CD4-positive, alpha-beta T cell treated with Interleukin-2 at 100 ng/mL for 4 hours (primary cell): ENCODE results near the gene EPYC.

Experiments
- DNase-seq: peaks from one replicate; pipeline ENCODE4 v3.0.0-alpha.2; 2020; ENCODE audit warnings: low spot score

The EPYC gene, protein sequence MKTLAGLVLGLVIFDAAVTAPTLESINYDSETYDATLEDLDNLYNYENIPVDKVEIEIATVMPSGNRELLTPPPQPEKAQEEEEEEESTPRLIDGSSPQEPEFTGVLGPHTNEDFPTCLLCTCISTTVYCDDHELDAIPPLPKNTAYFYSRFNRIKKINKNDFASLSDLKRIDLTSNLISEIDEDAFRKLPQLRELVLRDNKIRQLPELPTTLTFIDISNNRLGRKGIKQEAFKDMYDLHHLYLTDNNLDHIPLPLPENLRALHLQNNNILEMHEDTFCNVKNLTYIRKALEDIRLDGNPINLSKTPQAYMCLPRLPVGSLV

DNA sequence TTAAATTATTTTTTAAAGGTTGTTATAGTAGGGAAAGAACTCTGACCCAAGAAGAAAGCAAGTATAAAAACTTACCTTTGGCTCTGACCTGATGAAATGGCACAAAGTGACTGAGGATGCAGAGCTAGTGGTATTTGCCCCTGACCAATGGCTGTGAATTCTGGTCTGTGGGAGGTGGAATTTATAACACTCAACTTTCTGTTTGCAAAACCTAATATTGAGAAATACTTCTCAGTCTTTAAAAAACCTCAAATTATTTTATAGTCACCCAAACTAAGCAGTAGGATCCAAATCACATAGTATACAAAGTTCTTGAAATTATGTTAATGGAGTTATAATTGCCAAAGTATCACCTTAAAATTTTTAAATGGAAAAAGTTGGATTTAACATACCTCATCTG is at the start of gene EPYC:
Gene EPYC, minus strand, starts transcription at position 101 of the 400 bp plus-strand sequence. CDS start 2,407 bp downstream, outside the sequence.
- DNase-seq, result no peak

- no peak for DNase-seq
Observed at GRCh38 chr12:91053951-91054715, 49.4 kb upstream of the EPYC start.

DNA sequence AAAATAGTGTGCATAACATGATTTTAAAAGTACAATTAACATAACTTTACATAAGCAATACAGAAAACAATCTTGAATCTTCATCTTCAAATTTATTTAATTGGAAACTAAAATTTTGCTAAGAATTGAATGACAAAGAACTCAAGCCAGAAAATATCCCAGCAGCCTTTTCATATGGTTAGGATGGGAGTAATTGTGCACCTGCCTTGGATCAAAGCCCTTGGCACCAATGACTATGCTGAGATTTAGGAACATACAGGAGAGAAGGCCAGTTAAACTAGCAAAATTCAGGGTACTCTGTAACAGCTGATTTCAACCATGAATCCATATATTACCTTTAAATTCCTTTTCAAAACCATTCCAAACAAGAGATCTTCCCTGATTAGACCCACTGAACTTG is 47.3 kb upstream of the EPYC start:
- DNase-seq, result no peak

DNA sequence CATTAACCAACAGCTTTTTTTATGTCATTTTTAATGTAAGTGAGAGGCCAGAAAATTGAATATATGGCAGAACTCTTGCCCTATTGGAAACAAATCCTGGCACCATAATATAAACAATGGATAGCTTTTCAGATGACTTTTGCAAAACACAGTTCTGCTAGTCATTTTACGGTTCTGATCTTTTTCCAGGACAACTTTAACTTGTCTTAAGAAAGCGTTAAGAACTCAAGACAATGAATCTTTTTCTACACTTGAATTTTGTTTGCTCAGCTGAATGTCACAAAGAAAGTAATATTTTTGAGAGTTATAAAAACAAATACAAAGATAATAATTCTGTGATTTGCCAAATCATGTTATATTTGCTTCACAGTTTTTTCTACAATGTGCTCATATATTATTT is 39.8 kb upstream of the EPYC start:
- DNase-seq, result no peak

GRCh38 chr12:91043408-91043807 is 38.6 kb upstream of the EPYC start:
- no peak for DNase-seq

- no peak for DNase-seq
Observed at GRCh38 chr12:91040096-91040755, 35.5 kb upstream of the EPYC start.

GRCh38 chr12:91037276-91037675 is 32.5 kb upstream of the EPYC start:
- DNase-seq, result no peak

- no peak for DNase-seq
Observed at GRCh38 chr12:91033251-91033650, 28.5 kb upstream of the EPYC start.

DNA sequence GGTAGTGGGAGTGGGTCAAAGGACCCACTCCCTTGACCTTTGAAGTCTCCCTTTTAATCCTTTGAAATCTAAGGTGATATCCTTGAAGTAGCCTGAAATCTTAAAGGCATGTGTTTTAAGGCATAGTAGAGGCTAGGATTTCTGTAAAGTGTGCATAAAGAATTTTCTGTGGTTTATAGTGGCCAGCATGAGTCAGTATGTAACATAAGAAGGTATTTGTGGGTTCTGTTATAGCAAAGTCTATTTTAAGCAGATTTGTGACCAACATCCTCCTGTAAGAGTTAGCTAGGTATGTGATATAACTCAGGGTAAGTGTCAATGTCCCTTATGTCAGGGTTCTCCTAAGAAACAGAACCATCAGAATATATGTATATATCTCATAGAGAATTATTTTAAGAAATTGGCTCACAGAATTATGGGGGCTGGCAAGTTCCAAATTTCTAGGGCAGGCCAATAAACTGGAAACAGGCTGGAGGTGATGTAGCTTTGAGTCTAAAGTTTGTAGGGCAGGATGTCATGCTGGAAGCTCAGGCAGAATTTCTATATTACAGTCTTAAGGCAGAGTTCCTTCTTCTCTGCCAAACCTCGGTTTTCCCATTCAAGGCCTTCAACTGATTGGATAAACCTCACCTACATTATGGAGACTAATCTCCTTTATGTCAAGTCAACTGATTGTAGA is 18.7 kb upstream of the EPYC start:
- no peak for DNase-seq

- DNase-seq, result no peak
Observed at GRCh38 chr12:91021076-91021475, 16.3 kb upstream of the EPYC start.

GRCh38 chr12:91019455-91019854 is 14.7 kb upstream of the EPYC start:
- DNase-seq, result no peak

GRCh38 chr12:91017511-91018263 is 12.9 kb upstream of the EPYC start:
- no peak for DNase-seq

- DNase-seq, result no peak
Observed at GRCh38 chr12:91017043-91017442, 12.3 kb upstream of the EPYC start.

DNA sequence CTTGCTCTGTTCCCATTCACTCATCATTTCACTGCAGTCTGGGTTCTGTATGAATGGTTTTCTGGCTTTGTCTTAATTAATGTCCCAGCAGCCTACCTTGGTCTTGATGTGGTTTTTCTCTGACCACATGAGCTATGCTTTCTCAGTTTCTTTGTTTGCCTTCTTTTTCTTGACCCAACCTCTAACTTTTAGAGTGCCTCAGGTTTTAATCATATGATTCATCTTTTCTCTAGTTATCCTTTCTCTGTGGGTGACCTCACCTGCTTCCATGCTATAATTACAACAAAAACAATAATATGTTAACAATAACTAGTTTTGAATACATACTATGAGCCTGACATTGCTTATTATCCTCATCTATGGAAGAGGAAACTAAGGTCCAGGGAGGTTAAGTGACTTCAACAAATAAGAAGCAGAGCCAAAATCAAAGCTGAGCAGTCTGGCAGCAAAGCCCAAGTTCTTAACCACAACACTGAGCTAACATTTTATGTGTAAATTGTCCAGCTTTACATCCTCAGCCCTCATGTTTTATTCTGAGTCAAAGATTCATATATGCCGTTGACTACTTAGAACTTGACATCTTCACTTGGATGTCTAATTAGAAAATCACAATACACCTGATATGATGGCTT is 4.7 kb upstream of the EPYC start:
- DNase-seq, result no peak

DNA sequence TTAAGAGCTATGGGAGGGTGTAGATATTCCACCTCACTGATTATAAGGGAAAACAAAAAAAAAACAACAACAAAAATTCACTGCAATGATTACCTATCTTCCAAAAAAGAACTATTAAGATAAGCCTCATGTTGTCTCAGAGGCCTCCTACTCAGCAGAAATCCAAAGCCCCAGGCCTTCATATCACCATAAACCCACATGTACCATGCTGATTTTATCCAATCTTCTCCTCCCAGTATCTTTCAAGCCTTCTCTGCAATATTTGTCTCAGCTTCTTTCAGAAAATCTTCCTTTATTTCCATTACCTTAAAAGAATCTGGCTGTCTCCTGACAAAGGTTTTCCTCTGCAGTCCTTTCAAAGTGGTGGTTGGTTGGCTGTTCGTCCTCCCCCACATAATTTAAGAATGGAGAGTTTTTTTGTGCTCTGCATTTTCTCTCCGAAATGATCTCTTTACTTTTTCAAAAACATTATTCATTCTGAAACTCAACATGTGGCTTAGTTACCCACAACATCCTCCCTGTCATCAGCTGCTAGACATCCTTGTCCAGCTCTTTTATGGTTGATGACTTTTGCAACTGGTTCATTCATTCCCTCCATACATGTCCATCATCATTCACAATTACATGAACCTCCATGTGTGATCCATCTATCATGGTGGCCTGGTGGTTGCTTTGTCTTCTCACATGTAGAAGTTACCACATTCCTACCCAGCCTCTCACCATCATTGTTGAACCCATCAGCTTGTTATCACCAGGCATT is 2.9 kb upstream of the EPYC start:
- no peak for DNase-seq

DNA sequence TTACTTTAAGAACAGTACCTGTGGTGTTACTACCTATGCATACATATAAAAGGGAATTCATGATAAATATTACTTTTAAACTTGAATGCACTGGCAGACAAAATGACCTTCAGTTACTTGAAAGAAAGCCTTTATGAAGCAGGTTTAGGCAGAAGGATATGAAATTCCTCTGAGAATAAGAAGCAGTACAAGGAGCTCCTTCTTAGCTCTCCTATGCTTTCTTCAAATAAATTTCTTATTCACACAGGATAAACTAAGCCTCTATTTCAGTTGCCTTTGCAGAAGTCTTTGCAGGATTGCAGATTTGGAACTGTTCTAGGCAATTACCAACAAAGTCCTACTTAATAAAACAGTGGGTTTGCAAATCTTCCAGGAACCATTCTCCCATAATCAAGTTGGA is 1.0 kb downstream of the EPYC start:
- DNase-seq, result no peak

- DNase-seq, result no peak
Observed at GRCh38 chr12:91001306-91001705, 3.5 kb downstream of the EPYC start.

DNA sequence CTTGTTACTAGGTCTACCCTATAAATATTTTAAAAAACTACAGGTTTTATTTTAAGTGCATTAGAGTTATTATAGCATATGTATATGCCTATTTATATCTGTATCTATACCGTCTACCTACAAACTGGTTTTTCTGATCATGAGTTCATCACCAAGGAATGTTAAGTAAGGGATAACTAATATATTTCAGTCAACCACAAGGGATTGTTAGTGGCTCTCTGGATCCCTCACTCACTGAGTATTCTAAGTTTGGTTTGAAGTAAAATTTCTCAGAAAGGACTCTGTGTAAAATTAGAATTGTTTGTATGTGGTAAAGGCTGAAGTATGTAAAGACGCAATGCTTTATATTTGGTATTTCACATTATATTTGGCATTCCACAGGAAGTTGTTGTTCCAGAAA is 4.8 kb downstream of the EPYC start:
- DNase-seq, result no peak

DNA sequence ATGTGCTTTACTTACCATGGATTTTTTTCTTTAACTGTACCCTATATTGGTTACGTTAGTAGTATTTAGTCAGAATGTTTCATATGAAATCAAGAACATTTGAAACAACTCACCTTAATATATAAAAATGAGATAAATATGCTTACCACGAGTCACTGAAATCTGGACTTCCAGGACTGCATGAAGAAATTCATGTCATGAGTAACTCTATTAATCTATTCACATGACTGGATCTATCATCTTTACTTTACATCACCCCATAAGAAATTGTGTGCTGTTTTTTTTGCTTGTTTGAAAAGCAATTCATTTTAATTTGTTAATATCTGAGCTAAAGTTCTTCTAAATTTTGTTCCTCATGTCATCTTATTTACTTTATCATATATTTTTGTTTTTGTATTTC is 5.2 kb downstream of the EPYC start:
- no peak for DNase-seq

DNA sequence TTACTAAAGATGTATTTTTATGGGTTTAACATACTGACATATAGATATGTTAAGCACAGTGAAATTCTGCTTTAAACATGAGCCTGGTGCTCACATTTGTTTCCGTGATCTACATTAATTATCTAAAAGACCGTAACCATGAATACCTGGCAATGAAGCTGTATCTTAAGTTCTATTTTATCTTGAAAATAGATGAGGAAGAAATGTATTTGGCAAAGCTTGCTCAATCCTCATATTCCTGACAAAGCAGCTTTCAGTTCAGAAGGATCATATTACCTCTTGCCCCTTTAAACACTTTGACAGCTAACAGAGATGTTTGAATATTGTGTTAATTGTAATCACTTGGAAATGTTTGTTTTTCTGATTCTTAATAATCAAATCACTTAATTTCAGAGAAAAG is 9.8 kb downstream of the EPYC start:
- DNase-seq, result no peak
